Measurements from ENCODE around the gene JUP. TPM values are rescaled to one million over a fixed set of nuclear protein-coding genes. Genes with fewer than 3 reads are reported as not detected.

Gene JUP
- total and polyA plus RNA-seq, 2 experiments from 2014 or later: 209 to 214 TPM

DNA sequence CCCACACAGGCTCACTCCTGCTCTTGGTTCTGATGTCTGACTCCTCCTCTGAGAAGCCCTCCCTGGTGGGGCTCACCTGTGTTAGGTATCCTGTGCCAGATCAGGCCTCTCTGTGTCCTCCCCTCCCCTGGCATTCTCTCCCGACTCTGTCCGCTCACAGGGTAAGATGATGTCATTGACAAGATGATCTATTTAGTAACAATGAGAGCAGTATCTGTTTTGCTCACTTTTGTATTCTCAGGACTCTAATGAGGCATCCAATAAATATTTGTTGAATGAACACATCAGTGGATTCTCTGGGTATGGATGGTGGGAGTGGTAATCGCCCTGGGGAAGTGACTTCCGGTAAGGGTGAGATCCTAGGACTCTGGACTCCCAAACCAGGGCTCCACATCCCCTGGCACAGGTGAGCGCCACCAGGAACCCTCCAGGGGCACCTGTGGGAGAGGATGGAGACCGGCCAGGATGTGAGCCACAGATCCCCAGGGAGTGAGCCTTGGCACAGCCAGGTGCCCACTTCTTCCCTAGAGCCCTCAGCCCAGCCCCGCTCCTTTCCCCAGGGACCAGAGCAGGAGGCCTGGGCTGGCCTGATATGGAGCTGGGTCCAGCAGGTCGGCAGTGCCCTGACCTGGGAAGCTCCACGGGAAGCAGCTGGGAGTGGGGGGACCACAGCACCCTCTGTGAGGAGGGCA, 46.7 kb downstream of the JUP start:
- no peak overlapping the region for H3K4me2 ChIP-seq
- WGBS (ENCODE audit: low lambda C conversion rate, missing lambda C conversion rate): 89% methylated on average over 9 of the region's 9 CpGs
- H3K4me3 ChIP-seq: no peak overlapping the region
- H3K27me3 ChIP-seq: peaks cover 29% of the 10 kb centered on the region
- no peak overlapping the region for H2AFZ ChIP-seq
- H3K9me3 ChIP-seq (ENCODE audit: low read depth): no peaks in the 10 kb centered on the region
- DNase-seq (ENCODE audit: low spot score): no peak
- no peaks in the 10 kb centered on the region for H3K9me2 ChIP-seq (replicated peaks; ENCODE audit: insufficient read depth)
- H3K27ac ChIP-seq: no peak overlapping the region
- H3K4me1 ChIP-seq (ENCODE audit: insufficient read depth): peaks cover 6% of the 10 kb centered on the region
- H3K79me2 ChIP-seq: no peaks in the 10 kb centered on the region
- TF ChIP-seq EZH2 (IDR thresholded peaks at IDR 0.05; ENCODE audit: borderline replicate concordance) (no peak), EZH2phosphoT487 (IDR thresholded peaks at IDR 0.05; ENCODE audit: low read depth, severe bottlenecking, unreplicated experiment) (no peak)
- TF ChIP-seq, protein P1, sequence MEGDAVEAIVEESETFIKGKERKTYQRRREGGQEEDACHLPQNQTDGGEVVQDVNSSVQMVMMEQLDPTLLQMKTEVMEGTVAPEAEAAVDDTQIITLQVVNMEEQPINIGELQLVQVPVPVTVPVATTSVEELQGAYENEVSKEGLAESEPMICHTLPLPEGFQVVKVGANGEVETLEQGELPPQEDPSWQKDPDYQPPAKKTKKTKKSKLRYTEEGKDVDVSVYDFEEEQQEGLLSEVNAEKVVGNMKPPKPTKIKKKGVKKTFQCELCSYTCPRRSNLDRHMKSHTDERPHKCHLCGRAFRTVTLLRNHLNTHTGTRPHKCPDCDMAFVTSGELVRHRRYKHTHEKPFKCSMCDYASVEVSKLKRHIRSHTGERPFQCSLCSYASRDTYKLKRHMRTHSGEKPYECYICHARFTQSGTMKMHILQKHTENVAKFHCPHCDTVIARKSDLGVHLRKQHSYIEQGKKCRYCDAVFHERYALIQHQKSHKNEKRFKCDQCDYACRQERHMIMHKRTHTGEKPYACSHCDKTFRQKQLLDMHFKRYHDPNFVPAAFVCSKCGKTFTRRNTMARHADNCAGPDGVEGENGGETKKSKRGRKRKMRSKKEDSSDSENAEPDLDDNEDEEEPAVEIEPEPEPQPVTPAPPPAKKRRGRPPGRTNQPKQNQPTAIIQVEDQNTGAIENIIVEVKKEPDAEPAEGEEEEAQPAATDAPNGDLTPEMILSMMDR (IDR thresholded peaks at IDR 0.05; ENCODE audit: poor library complexity): no peak
- no peaks in the 10 kb centered on the region for H3K36me3 ChIP-seq (replicated peaks; ENCODE audit: insufficient read depth, low read depth)
- no peaks in the 10 kb centered on the region for H4K20me1 ChIP-seq (ENCODE audit: insufficient read depth, poor library complexity, severe bottlenecking)

DNA sequence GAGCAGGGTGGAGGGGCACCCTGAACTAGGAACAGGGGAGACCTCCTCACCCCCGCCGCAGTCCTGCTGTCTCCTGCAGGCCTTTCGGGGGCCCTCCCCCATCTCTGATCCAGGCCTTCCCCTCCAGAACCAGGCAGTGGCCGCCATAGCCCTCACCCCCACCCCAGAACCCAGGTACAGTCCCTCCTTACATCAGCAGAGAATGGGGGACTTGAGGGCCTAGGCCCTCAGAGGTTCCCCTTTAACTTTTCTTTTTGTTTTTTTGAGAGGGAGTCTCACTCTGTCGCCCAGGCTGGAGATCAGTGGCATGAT, 47.8 kb downstream of the JUP start:
- H3K27ac ChIP-seq: no peak overlapping the region
- H3K9me3 ChIP-seq (ENCODE audit: low read depth): no peaks in the 10 kb centered on the region
- no peak for TF ChIP-seq EZH2 (IDR thresholded peaks at IDR 0.05; ENCODE audit: borderline replicate concordance)
- TF ChIP-seq, protein P1 (IDR thresholded peaks at IDR 0.05; ENCODE audit: poor library complexity): no peak
- no peak for TF ChIP-seq EZH2phosphoT487 (IDR thresholded peaks at IDR 0.05; ENCODE audit: low read depth, severe bottlenecking, unreplicated experiment)
- H3K79me2 ChIP-seq: no peaks in the 10 kb centered on the region
- peaks cover 40% of the 10 kb centered on the region for H3K27me3 ChIP-seq
- peaks cover 16% of the 10 kb centered on the region for H3K4me1 ChIP-seq (ENCODE audit: insufficient read depth)
- H3K4me3 ChIP-seq: no peak overlapping the region
- H3K4me2 ChIP-seq: no peak overlapping the region
- H3K36me3 ChIP-seq (replicated peaks; ENCODE audit: insufficient read depth, low read depth): no peaks in the 10 kb centered on the region
- WGBS (ENCODE audit: low lambda C conversion rate, missing lambda C conversion rate): 92% methylated on average over 5 of the region's 5 CpGs
- H4K20me1 ChIP-seq (ENCODE audit: insufficient read depth, poor library complexity, severe bottlenecking): no peaks in the 10 kb centered on the region
- no peak overlapping the region for H2AFZ ChIP-seq
- no peak for DNase-seq (ENCODE audit: low spot score)
- H3K9me2 ChIP-seq (replicated peaks; ENCODE audit: insufficient read depth): no peaks in the 10 kb centered on the region

DNA sequence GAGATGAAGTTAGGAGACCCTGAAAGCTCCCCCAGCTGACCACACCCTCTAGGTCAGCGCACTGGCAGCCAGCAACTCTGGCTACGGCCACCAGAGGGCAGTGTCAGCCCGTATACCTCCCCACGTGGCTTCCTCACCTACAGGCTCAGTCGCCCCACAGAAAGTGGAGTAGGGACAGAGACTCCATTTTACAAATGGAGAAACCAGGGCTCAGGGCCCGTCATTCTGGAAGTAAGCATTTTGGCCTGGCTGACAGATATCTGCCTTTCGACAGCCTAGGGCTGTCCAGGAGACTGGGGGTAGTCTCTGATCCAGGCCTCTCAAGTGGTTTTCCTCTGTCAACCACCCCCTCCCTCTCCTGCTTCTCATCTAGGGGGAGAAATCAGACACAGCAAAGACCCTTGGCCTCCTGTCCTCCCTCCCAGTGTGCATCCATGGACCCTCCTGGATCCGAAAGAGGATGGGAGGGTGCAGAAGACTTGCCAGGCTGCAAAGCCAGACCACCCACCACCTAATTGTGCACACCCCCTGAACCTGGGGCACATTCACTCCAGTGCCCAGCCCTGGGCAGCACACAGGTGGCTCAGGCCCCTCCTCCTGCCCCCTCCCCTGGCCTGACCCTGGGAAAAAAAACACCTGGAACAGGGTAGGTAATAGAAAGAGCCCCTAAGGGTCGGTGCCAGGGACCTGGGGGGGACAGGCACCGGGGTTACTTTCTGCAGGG, 48.3 kb downstream of the JUP start:
- TF ChIP-seq, protein P1 (IDR thresholded peaks at IDR 0.05; ENCODE audit: poor library complexity): peak; percentile 94
- TF ChIP-seq EZH2phosphoT487 (IDR thresholded peaks at IDR 0.05; ENCODE audit: low read depth, severe bottlenecking, unreplicated experiment): no peak
- WGBS (ENCODE audit: low lambda C conversion rate, missing lambda C conversion rate): 28% methylated on average over 10 of the region's 10 CpGs
- H3K27ac ChIP-seq: no peak overlapping the region

More for the DNA sequence above, 48.3 kb downstream of the JUP start:
- H3K4me1 ChIP-seq (ENCODE audit: insufficient read depth): peaks cover 19% of the 10 kb centered on the region
- H3K36me3 ChIP-seq (replicated peaks; ENCODE audit: insufficient read depth, low read depth): no peaks in the 10 kb centered on the region
- H3K9me2 ChIP-seq (replicated peaks; ENCODE audit: insufficient read depth): no peaks in the 10 kb centered on the region
- H3K79me2 ChIP-seq: no peaks in the 10 kb centered on the region
- H2AFZ ChIP-seq: peak overlapping the region; percentile 53
- peak; percentile 89 for DNase-seq (ENCODE audit: low spot score)
- H3K27me3 ChIP-seq: peaks cover 41% of the 10 kb centered on the region
- H3K4me3 ChIP-seq: no peak overlapping the region
- H3K4me2 ChIP-seq: no peak overlapping the region
- H3K9me3 ChIP-seq (ENCODE audit: low read depth): no peaks in the 10 kb centered on the region
- H4K20me1 ChIP-seq (ENCODE audit: insufficient read depth, poor library complexity, severe bottlenecking): no peaks in the 10 kb centered on the region

Measured in hepatocyte (in vitro differentiated cells).